Measurements from ENCODE around the gene JPT1.

Gene JPT1

GRCh38 chr17:75194879-75195278, 40.6 kb upstream of the JPT1 start (continued):
- no peak for TF ChIP-seq HIC1 (tag by site-specific recombination; IDR thresholded peaks at IDR 0.05)
- TF ChIP-seq ZNF362 (tag by site-specific recombination; IDR thresholded peaks at IDR 0.05), result peak; percentile 77
- TF ChIP-seq OSR2 (tag by site-specific recombination; IDR thresholded peaks at IDR 0.05), result peak; percentile 12; the same call in 1 of the 2 replicates
- no peak for TF ChIP-seq KLF9 (tag by site-specific recombination; IDR thresholded peaks at IDR 0.05; ENCODE audit: low read depth)

GRCh38 chr17:75191584-75191983, 37.3 kb upstream of the JPT1 start:
- no peaks in the 10 kb centered on the region for H3K4me1 ChIP-seq (ENCODE audit: control insufficient read depth, insufficient read depth, low read length)
- H3K9me3 ChIP-seq (ENCODE audit: control insufficient read depth, insufficient read depth, low read depth, low read length), result no peaks in the 10 kb centered on the region
- CTCF ChIA-PET, result interaction anchor here (0.6 to 2.7 kb wide), 5 partner anchors 9 to 131 kb away, joined by 3 to 25 read pairs (median 6); no protein-coding TSS in a partner anchor
- POLR2A ChIA-PET, result interaction anchor here (0.7 to 1.4 kb wide), 3 partner anchors 9 to 39 kb away, joined by 3 to 7 read pairs (median 6); partner anchors contain the start of genes JPT1 and SUMO2
- no peak overlapping the region for H3K4me3 ChIP-seq (ENCODE audit: low read depth, low read length)
- no peak overlapping the region for H3K27ac ChIP-seq (ENCODE audit: extremely low read depth, low read depth, low read length)
- H3K36me3 ChIP-seq (ENCODE audit: control insufficient read depth in 2 of 2, insufficient read depth in 1 of 2, low read length in 2 of 2), result no peaks in the 10 kb centered on the region
- TF ChIP-seq KLF7 (tag by site-specific recombination; IDR thresholded peaks at IDR 0.05; ENCODE audit: borderline replicate concordance), result no peak
- no peak for TF ChIP-seq KLF1 (tag by site-specific recombination; IDR thresholded peaks at IDR 0.05)
- no peak for TF ChIP-seq ZNF544 (tag by site-specific recombination; IDR thresholded peaks at IDR 0.05)
- no peak for TF ChIP-seq ZNF19 (tag by site-specific recombination; IDR thresholded peaks at IDR 0.05; ENCODE audit: low read depth)
- peak; percentile 51; the same call in 1 of the 2 replicates for TF ChIP-seq KLF8 (tag by site-specific recombination; IDR thresholded peaks at IDR 0.05)
- 0 out of 2 replicates have a peak, but pooled peaks have one; percentile 13 for TF ChIP-seq SP3 (tag by site-specific recombination; IDR thresholded peaks at IDR 0.05)
- no peak for TF ChIP-seq SP2 (tag by site-specific recombination; IDR thresholded peaks at IDR 0.05)
- no peak for TF ChIP-seq ZNF792 (tag by site-specific recombination; IDR thresholded peaks at IDR 0.05)
- peak; percentile 87 for TF ChIP-seq ATF2 (tag by site-specific recombination; IDR thresholded peaks at IDR 0.05; ENCODE audit: low read depth)
- TF ChIP-seq GLIS1 (tag by site-specific recombination; IDR thresholded peaks at IDR 0.05), result peak; percentile 64
- peak; percentile 88 for TF ChIP-seq OSR2 (tag by site-specific recombination; IDR thresholded peaks at IDR 0.05)
- no peak for TF ChIP-seq REPIN1 (tag by site-specific recombination; IDR thresholded peaks at IDR 0.05; ENCODE audit: low read depth)
- no peak for TF ChIP-seq ZBTB1 (tag by site-specific recombination; IDR thresholded peaks at IDR 0.05)
- TF ChIP-seq PRDM1 (tag by site-specific recombination; IDR thresholded peaks at IDR 0.05), result peak; percentile 35; the same call in 1 of the 2 replicates
- TF ChIP-seq ZSCAN4 (tag by site-specific recombination; IDR thresholded peaks at IDR 0.05), result no peak
- no peak for TF ChIP-seq ZBTB26 (tag by site-specific recombination; optimal IDR thresholded peaks at IDR 0.05)
- no peak for TF ChIP-seq ZNF394 (tag by site-specific recombination; IDR thresholded peaks at IDR 0.05; ENCODE audit: borderline replicate concordance)
- TF ChIP-seq ZNF404 (tag by site-specific recombination; IDR thresholded peaks at IDR 0.05), result no peak
- TF ChIP-seq ZNF791 (tag by site-specific recombination; IDR thresholded peaks at IDR 0.05), result no peak
- no peak for TF ChIP-seq ZBTB10 (tag by site-specific recombination; IDR thresholded peaks at IDR 0.05)
- no peak for TF ChIP-seq HOXC10 (CRISPR knock-in tag; IDR thresholded peaks at IDR 0.05)
- TF ChIP-seq ZNF362 (tag by site-specific recombination; IDR thresholded peaks at IDR 0.05), result peak; percentile 59; the same call in 1 of the 2 replicates
- no peak for TF ChIP-seq TRIM28 (IDR thresholded peaks at IDR 0.05; ENCODE audit: borderline replicate concordance, low read length)
- TF ChIP-seq ZNF184 (tag by site-specific recombination; IDR thresholded peaks at IDR 0.05), result no peak

All from HEK293 (cell line).